KMS-11 (cell line): ENCODE data around the gene IFT25.

Source experiments
- H2AFZ ChIP-seq: fragments of 200-600 bp; sonication (generic); 2 replicates; pipeline ENCODE4 v1.6.1; 2016; ENCODE audit warnings: antibody characterized with exemption, mixed run types, low read depth
- H3K27ac ChIP-seq: fragments of 200-600 bp; sonication (generic); 2 replicates; pipeline ENCODE4 v1.6.1; 2016; ENCODE audit warnings: mild to moderate bottlenecking, mixed run types
- H3K27me3 ChIP-seq: fragments of 200-600 bp; sonication (generic); 2 replicates; pipeline ENCODE4 v1.6.1; 2017; ENCODE audit warnings: mild to moderate bottlenecking, low read depth, mixed run types, moderate library complexity; ENCODE audit not compliant: insufficient read depth
- H3K36me3 ChIP-seq: fragments of 200-600 bp; sonication (generic); 2 replicates; pipeline ENCODE4 v1.6.1; 2017; ENCODE audit warnings: mild to moderate bottlenecking, mixed run types; ENCODE audit not compliant: insufficient read depth
- H3K4me1 ChIP-seq: fragments of 200-600 bp; sonication (generic); 2 replicates; pipeline ENCODE4 v1.6.1; 2016; ENCODE audit warnings: mild to moderate bottlenecking, low read depth, mixed run types; ENCODE audit not compliant: poor library complexity, severe bottlenecking
- H3K4me2 ChIP-seq: fragments of 200-600 bp; sonication (generic); 2 replicates; pipeline ENCODE4 v1.7.0; 2016; ENCODE audit warnings: mild to moderate bottlenecking, mixed run types
- H3K4me3 ChIP-seq: fragments of 200-600 bp; sonication (generic); IDR thresholded peaks from 2 replicates; pipeline ENCODE4 v1.6.1; 2017; ENCODE audit warnings: low read depth, low read length, mixed read lengths; ENCODE audit not compliant: insufficient read depth
- H3K79me2 ChIP-seq: fragments of 200-600 bp; sonication (generic); 2 replicates; pipeline ENCODE4 v1.6.1; 2016; ENCODE audit warnings: low read depth, mixed run types; ENCODE audit not compliant: insufficient read depth
- H3K9ac ChIP-seq: fragments of 200-600 bp; sonication (generic); 2 replicates; pipeline ENCODE4 v1.6.1; 2016; ENCODE audit warnings: mild to moderate bottlenecking, mixed run types
- H4K20me1 ChIP-seq: fragments of 200-600 bp; sonication (generic); 2 replicates; pipeline ENCODE4 v1.6.1; 2016; ENCODE audit warnings: mild to moderate bottlenecking, mixed run types; ENCODE audit not compliant: insufficient read depth
- CTCF ChIP-seq: fragments of 200-600 bp; sonication (generic); conservative IDR thresholded peaks from 2 replicates; pipeline ENCODE4 v1.6.1; 2017; ENCODE audit warnings: low read depth, mild to moderate bottlenecking, antibody characterized with exemption, low read length, moderate library complexity, mixed read lengths

IFT25 gene

GRCh38 chr1:53906121-53906520 is 39.4 kb downstream of the IFT25 start:
- no peak for TF ChIP-seq CTCF
- Histone ChIP-seq H3K27me3 (no peaks in the 10 kb centered on the region), H3K4me2 (no peak overlapping the region), H3K36me3 (no peaks in the 10 kb centered on the region), H3K27ac (no peak overlapping the region), H3K79me2 (no peaks in the 10 kb centered on the region), H3K4me3 (no peak overlapping the region), H4K20me1 (no peaks in the 10 kb centered on the region), H2AFZ (no peak overlapping the region), H3K4me1 (no peaks in the 10 kb centered on the region), H3K9ac (no peak overlapping the region)

GRCh38 chr1:53905509-53905908 is 40.0 kb downstream of the IFT25 start:
- Histone ChIP-seq H3K4me2 (no peak overlapping the region), H3K27ac (no peak overlapping the region), H3K4me3 (no peak overlapping the region), H3K36me3 (no peaks in the 10 kb centered on the region), H2AFZ (no peak overlapping the region), H3K27me3 (no peaks in the 10 kb centered on the region), H3K4me1 (no peaks in the 10 kb centered on the region), H4K20me1 (no peaks in the 10 kb centered on the region), H3K9ac (no peak overlapping the region), H3K79me2 (no peaks in the 10 kb centered on the region)
- no peak for TF ChIP-seq CTCF

- no peak for TF ChIP-seq CTCF
- H3K79me2 ChIP-seq, result no peaks in the 10 kb centered on the region
- no peak overlapping the region for H2AFZ ChIP-seq
- H3K27me3 ChIP-seq, result no peaks in the 10 kb centered on the region
- H3K9ac ChIP-seq, result no peak overlapping the region
- H3K27ac ChIP-seq, result no peak overlapping the region
- H4K20me1 ChIP-seq, result no peaks in the 10 kb centered on the region
- no peaks in the 10 kb centered on the region for H3K36me3 ChIP-seq
- no peak overlapping the region for H3K4me3 ChIP-seq
- no peaks in the 10 kb centered on the region for H3K4me1 ChIP-seq
- no peak overlapping the region for H3K4me2 ChIP-seq
These were observed 43.0 kb downstream of the IFT25 start for GRCh38 chr1:53902235-53903138.

- Histone ChIP-seq H3K9ac (no peak overlapping the region), H3K4me2 (no peak overlapping the region), H4K20me1 (no peaks in the 10 kb centered on the region), H3K79me2 (no peaks in the 10 kb centered on the region), H3K27me3 (no peaks in the 10 kb centered on the region), H3K4me3 (no peak overlapping the region), H3K27ac (no peak overlapping the region), H3K4me1 (no peaks in the 10 kb centered on the region), H2AFZ (no peak overlapping the region), H3K36me3 (no peaks in the 10 kb centered on the region)
- no peak for TF ChIP-seq CTCF
These were observed 45.8 kb downstream of the IFT25 start for GRCh38 chr1:53899708-53900107.
